Suppressor macrophage treated with lipopolysaccharide for 4 hours (primary cell): Measurements from ENCODE around the gene AGPAT1.
"Not testable (repeated sequence)": the region's sequence is repeated elsewhere in the genome, so short reads cannot be mapped to it uniquely, and the experiment has no call there.

Source experiments
- DNase-seq: peaks from one replicate; pipeline ENCODE4 v3.0.0-alpha.2; 2020

Gene AGPAT1

DNA sequence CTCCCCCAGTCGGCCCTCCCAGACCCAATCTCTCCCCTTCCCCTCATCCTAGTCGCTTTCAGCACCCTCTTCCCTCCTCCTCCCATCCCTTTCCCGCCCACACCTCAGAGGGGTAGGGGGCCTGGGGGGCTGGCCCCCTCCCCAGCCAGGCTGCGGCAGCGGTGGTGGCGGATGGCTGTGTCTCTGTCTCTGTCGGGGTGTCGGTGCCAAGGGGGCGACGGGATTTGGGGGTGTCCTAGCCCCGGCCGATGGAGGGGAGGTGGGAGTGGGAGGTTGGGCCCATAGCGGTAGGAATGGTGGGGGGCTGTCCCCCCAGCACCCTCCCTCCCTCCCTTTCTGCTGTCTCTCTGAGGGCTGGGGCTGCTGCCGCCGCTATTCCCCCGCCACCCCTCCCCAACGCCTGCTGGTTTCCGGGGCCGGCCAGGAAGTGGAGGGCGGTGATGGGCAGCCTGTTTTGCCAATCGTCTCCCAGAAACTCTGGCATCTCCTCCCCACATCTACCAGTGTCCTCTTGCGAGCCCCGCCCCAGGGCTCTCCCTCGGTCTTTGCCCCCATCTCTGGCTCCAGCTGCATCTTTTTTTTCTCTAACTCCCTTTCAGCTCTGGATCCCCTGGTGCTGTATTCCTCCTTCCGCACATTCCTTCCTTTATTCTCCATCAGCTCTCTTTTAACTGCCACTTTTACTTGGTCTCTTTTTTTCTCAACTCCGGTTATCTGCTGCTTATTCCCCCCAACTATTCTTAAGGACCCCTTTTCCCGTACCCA is at the start of gene AGPAT1:
AGPAT1 (minus strand) TSS at position 374 of the 765 bp plus-strand sequence. CDS start 4,588 bp downstream, outside the sequence.
- DNase-seq = peak; percentile 97

DNA sequence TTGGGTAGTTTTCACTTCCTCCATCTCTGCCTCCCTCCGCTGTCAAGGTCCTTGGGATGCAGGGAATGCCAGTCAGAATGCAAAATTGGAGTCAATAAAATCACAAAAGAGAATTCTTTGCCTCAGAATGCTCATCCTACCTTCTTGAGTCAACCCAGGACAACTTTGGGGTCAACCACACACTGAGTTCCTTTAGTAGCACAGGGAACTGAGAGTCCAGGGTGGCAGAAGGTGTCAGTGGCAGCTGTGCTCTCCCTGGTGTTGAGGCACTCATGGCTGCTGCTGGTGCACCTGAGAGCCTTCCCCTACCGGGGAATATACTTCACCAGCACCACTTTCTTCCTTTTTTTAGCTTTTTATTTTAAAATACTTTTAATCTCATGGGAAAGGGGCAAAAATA is 48.8 kb upstream of the AGPAT1 start:
- DNase-seq = no peak

GRCh38 chr6:32223258-32224235 is 47.7 kb upstream of the AGPAT1 start, which contains the start of gene NOTCH4:
TSS of gene NOTCH4 (minus strand) at chr6:32224067. CDS start at chr6:32223928, 139 bp downstream.
- no peak for DNase-seq

- DNase-seq = no peak
Measured at GRCh38 chr6:32222333-32223230, 46.7 kb upstream of the AGPAT1 start.

DNA sequence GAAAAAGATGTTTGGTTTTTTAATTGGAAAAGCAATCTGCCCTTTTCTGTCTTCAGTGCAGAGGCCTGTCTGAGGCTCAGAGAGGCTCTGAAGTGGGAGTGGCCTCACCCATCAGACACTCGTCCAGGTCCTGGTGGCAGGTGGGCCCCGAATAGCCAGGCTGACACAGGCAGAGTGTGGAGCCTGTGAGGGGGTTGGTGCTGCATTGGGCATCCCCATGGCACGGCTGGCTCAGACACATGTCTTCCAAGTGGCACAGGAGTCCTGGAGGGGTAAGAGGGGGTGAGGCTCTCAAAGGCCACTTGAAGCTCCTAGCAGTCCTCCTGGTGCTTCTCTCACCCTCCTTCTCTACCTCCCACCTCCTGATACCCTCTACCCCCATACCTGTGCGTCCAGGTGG is 44.1 kb upstream of the AGPAT1 start:
- no peak for DNase-seq

DNA sequence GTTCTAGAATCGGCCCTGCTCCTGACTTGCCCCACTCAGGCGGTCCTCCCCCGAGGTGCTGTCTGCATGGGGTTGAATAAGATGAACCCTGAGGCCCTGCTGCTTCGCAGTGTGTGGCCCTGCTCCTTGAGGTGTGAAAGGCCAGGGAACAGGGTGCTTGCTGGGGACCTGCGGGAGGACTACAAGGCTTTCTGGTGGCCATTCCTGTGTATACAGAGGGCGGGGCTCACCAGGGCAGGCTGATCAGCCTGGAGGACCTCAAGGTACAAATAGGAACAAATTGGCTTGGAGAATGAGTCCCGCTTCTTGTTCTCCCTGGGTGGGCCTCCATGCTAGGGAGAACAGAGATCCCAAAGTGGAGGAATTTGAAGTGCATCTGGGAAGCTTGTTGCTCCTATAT is 42.3 kb upstream of the AGPAT1 start:
- DNase-seq = no peak

- DNase-seq = no peak
Measured at GRCh38 chr6:32216998-32217397, 41.1 kb upstream of the AGPAT1 start.

GRCh38 chr6:32216285-32216684 is 40.4 kb upstream of the AGPAT1 start:
- no peak for DNase-seq

DNA sequence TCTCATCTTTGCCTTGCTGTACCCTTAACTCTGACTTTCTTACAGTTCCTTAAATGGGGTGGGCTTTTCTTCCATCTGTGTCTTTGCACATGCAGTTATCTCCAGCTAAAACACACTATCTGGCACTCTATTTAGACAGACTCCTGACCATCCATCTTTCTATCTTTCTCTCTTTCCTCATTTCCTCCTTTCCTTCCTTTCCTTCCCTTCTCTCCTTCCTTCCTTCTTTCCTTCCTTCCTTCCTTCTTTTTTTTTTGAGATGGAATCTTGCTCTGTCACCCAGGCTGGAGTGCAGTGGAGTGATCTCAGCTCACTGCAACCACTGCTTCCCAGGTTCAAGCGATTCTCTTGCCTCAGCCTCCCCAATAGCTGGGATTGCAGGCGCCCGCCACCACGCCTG is 39.7 kb upstream of the AGPAT1 start:
- no peak for DNase-seq

DNA sequence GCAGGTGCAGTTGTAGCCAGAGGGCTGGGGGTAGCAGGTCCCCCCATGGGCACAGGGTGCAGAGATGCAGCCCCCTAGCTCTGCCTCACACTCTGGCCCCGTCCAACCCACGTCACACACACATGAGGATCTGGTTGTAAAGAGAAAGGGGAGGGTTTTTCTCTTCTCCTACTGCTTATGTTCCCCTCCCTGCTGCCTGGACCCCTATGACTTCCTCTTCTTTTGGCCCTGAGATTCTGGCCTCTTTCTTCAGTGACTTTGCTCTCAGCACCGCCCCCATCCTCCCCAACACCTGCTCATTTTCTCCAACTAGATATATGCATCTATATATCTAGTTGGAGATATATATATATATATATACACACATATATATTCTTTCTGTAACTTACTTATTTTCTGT is 38.2 kb upstream of the AGPAT1 start:
- no peak for DNase-seq

- DNase-seq = no peak
Measured at GRCh38 chr6:32213649-32214048, 37.8 kb upstream of the AGPAT1 start.

DNA sequence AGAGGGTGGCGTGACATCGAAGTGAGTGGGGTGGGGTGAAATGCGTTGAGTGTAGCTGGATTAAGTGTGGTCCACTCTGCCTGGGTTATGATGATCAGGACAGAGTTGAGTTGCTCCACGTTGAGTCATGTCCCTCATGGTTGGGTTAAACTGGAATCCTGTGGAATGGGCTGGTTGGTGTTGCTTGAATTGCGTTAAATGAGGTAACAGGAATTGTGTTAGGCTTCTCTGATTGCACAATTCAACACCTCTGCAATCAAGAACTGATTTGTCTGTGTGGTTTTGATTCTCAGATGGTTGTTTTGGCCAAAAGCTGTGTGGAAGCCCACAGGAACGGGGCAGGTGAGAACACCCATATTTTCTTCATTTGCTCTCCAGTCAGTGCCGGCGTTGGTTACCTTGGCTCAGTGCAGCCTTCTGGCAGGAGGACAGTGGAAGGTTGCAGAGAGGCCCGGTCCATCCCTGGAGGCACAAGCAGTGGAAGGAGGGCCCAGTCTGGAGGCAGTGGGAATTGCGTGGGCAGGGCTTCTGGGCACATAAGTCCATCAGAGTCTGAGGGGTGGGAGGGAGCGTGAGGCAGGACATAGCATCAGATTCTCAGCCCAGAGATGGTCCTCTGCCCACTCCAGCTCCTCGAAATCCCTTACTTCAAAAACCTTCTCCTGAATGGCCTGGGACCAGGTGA is 36.3 kb upstream of the AGPAT1 start:
- DNase-seq = no peak

- not testable (repeated sequence) for DNase-seq
Measured at GRCh38 chr6:32211432-32211831, 35.5 kb upstream of the AGPAT1 start.

DNA sequence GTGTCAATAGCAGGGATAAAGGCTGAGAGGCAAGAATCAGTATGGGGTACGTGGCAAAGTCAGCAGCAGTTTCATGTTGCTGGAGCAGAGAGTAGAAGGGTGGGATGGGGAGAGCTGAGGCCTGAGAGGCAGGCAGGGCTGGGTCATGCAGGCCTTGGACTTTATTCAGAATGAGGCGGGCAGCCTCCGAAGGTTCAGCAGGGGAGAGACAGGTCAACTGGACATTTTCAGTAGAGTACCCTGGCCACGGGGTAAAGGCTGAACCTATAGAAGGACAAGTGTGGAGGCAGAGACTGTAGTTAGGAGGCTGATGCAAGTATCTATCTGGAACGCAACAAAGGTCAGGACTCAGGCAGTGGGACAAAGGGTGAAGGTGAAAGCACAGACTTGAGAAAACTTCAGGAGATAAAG is 34.3 kb upstream of the AGPAT1 start:
- DNase-seq = no peak

GRCh38 chr6:32208996-32209395 is 33.1 kb upstream of the AGPAT1 start:
- no peak for DNase-seq

- DNase-seq = no peak
Measured at GRCh38 chr6:32204268-32204715, 28.4 kb upstream of the AGPAT1 start.

GRCh38 chr6:32203426-32204267 is 27.8 kb upstream of the AGPAT1 start:
- DNase-seq = no peak

- DNase-seq = no peak
Measured at GRCh38 chr6:32202186-32202585, 26.3 kb upstream of the AGPAT1 start.

- DNase-seq = no peak
Measured at GRCh38 chr6:32200711-32201475, 25.0 kb upstream of the AGPAT1 start.

DNA sequence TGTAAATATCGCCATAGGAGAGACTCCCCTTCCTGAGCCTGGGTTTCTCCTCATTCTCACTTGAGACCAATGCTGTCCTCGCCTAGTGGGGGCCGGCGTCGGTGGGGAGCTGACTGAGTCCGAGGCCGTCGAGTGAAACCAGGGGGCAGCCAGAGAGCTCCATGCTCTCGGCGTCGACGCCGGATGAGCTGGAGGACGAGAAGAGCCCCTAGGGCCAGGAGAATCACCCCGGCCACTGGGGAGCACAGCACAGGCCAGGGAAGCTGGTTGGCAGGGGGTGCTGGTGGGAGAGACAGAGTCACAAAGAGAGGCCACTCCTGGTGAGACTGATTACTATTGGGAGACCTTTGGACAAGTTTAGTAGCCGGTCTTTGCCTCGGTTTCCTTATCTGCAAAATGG is 23.0 kb upstream of the AGPAT1 start:
- DNase-seq = no peak
